Bronchial epithelial cell (primary cell): Measurements from ENCODE around the gene FRMD4A. TPM values are rescaled to one million over a fixed set of nuclear protein-coding genes. Genes with fewer than 3 reads are reported as not detected.

Experiments used
- DNase-seq: peaks from one replicate; pipeline ENCODE4 v3.0.0-alpha.2; 2010; ENCODE audit warnings: low read depth
- FAIRE-seq: peaks from 2 replicates; lab custom pipeline; 2011; peaks lifted over from hg19 to GRCh38; lab: Jason Lieb, UNC
- H3K27me3 ChIP-seq: 2 replicates; pipeline ENCODE4 v1.5.1; 2011; ENCODE audit warnings: low read length; ENCODE audit not compliant: control insufficient read depth, insufficient read depth
- H3K36me3 ChIP-seq: 2 replicates; pipeline ENCODE4 v1.5.1; 2011; ENCODE audit warnings: low read length; ENCODE audit not compliant: control insufficient read depth, insufficient read depth
- H3K4me3 ChIP-seq: 2 replicates; pipeline ENCODE4 v1.5.1; 2011; ENCODE audit warnings: mild to moderate bottlenecking, low read depth, low read length, control low read depth
- CTCF ChIP-seq: IDR thresholded peaks from 2 replicates; pipeline ENCODE4 v1.5.1; 2011; ENCODE audit warnings: mild to moderate bottlenecking, moderate library complexity, low read length, control low read depth, inconsistent platforms; ENCODE audit not compliant: insufficient read depth, severe bottlenecking
- total RNA-seq: library from RNA; depleted of rRNA; stranded (reverse); fragments of >200 nt; gene quantifications from 2 replicates; pipeline ENCODE4 v1.2.1, GENCODE V29; 2014

The FRMD4A gene
- total RNA-seq, 1 donor from 2014 or later = 3.2 TPM

DNA sequence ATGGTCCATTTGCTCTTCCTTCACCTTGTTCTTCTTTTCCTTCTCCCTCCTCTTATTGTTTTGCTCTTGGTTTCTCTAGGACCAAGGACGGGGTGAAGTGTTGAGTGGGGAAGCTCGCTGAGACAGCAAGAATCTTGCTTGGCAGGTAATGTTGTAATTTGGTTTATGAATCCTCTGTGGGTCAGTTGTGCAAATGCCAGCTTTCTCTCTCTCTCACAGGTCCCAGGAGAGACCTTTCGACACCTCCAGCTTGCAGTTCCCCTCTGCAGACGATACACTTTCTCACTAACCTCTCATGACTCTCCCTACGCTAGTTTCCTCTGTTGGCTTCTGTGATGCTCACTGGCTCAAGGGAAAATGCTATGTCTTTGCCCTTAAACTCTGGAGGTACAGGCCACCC is 77.0 kb downstream of the FRMD4A start:
- no peak for DNase-seq

GRCh38 chr10:14253079-14253478 is 77.6 kb downstream of the FRMD4A start:
- FAIRE-seq = no peak
- TF ChIP-seq CTCF = no peak

More for the DNA sequence above, 77.0 kb downstream of the FRMD4A start:
- Histone ChIP-seq H3K27me3 (no peaks in the 10 kb centered on the region), H3K36me3 (no peaks in the 10 kb centered on the region), H3K4me3 (no peak overlapping the region)
- no peak for FAIRE-seq
- TF ChIP-seq CTCF = no peak

GRCh38 chr10:14250496-14251076 is 80.1 kb downstream of the FRMD4A start:
- DNase-seq = no peak
- Histone ChIP-seq H3K36me3 (no peaks in the 10 kb centered on the region), H3K4me3 (no peak overlapping the region), H3K27me3 (no peaks in the 10 kb centered on the region)
- FAIRE-seq = no peak
- no peak for TF ChIP-seq CTCF

More at GRCh38 chr10:14253079-14253478, 77.6 kb downstream of the FRMD4A start:
- Histone ChIP-seq H3K36me3 (no peaks in the 10 kb centered on the region), H3K27me3 (no peaks in the 10 kb centered on the region), H3K4me3 (no peak overlapping the region)
- DNase-seq = no peak

DNA sequence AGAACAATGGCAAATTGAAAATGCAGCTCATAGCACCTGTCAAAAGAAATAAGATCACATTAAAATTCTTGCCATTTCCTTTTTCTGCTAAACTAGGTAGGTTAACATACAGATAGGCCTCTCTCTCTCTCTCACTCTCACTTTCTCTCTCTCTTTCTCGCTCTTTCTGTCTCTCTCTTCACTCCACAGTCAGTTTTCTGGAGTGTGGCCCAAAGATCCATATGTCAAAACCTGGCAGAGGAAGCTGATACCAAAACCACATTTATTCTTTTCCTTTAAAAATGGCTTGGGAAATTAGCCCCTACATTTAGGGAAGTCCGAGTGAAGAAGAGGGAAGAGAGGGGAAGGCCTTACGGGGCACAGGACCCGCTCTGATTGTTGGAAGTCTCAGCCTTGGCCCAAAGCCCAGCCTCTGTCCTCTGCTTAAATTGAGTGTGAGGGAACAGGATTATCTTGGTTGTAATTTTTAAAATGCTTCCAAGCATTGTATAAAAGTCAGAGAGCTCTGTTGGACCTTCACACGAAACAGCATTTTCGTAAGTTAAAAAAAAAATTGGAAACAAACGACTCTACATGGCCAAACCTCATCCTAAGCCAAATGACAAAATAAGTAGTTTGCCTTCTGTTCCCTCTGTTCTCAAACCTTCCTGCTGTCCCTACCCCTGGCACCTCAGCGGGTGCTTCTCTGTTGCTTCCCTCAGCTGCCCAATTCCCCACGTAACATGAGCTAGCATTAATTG is 83.2 kb downstream of the FRMD4A start:
- Histone ChIP-seq H3K27me3 (no peaks in the 10 kb centered on the region), H3K4me3 (no peak overlapping the region), H3K36me3 (no peaks in the 10 kb centered on the region)
- DNase-seq (no peak), FAIRE-seq (no peak)
- no peak for TF ChIP-seq CTCF

DNA sequence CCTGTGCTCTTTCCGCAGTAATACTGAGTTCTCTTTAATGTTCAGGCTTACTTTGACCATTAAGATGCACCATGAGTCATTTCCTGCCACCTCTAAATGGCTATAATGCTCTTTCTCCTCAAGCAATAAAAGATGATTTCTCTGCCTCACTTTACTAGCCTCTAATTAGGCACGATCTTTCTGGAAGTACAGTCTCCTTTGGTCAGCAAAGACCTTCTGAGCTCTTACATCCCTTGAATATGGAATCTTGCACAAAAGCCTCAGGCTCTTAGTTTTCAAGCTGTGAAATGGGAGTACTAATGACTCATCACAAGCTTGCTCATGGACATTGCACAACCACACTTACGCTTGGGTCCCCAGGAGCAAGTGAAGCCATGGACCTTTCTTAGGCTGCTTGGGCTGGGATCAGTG is 85.9 kb downstream of the FRMD4A start:
- H3K36me3 ChIP-seq = no peaks in the 10 kb centered on the region
- peak; percentile 78 for DNase-seq
- FAIRE-seq = no peak
- H3K27me3 ChIP-seq = no peaks in the 10 kb centered on the region
- no peak overlapping the region for H3K4me3 ChIP-seq
- no peak for TF ChIP-seq CTCF

- no peaks in the 10 kb centered on the region for H3K36me3 ChIP-seq
- H3K4me3 ChIP-seq = no peak overlapping the region
- no peaks in the 10 kb centered on the region for H3K27me3 ChIP-seq
- DNase-seq (no peak), FAIRE-seq (no peak)
- no peak for TF ChIP-seq CTCF
Measured at GRCh38 chr10:14244147-14244546, 86.6 kb downstream of the FRMD4A start.
